ENCODE results near the gene MLF2. TPM values are rescaled to one million over a fixed set of nuclear protein-coding genes. Genes with fewer than 3 reads are reported as not detected.

Gene MLF2
- 100 to 1,000 TPM; 147 to 203 (median 179) TPM for polyA plus RNA-seq (ENCODE audit: insufficient read depth in 1 of 5, insufficient read length in 5 of 5, low replicate concordance in 1 of 5)
- long read RNA-seq, donor 1, transcript MLF2-201 (9 exons, 1,969 nt): major isoform, 83 of 379 reads
- long read RNA-seq, donor 1, partial matches to known transcripts: 268 of 379 reads
- long read RNA-seq, donor 1, other reads (novel, unspliced or antisense): 27 of 379 reads
- long read RNA-seq, donor 2, transcript MLF2-201 (9 exons, 1,969 nt): major isoform, 56 of 1,079 reads
- long read RNA-seq, donor 2, partial matches to known transcripts: 961 of 1,079 reads
- long read RNA-seq, donor 2, other reads (novel, unspliced or antisense): 62 of 1,079 reads
- long read RNA-seq, donor 3, transcript MLF2-201 (9 exons, 1,969 nt): major isoform, 90 of 2,942 reads
- long read RNA-seq, donor 3, partial matches to known transcripts: 2,266 of 2,942 reads
- long read RNA-seq, donor 3, other reads (novel, unspliced or antisense): 585 of 2,942 reads
- long read RNA-seq, donor 4, transcript MLF2-201 (9 exons, 1,969 nt): major isoform, 50 of 80 reads
- long read RNA-seq, donor 4, partial matches to known transcripts: 22 of 80 reads
- long read RNA-seq, donor 4, other reads (novel, unspliced or antisense): 6 of 80 reads
- long read RNA-seq, donor 5, transcript MLF2-201 (9 exons, 1,969 nt): major isoform, 69 of 150 reads
- long read RNA-seq, donor 5, partial matches to known transcripts: 57 of 150 reads
- long read RNA-seq, donor 5, other reads (novel, unspliced or antisense): 20 of 150 reads
- long read RNA-seq, donor 6, transcript MLF2-201 (9 exons, 1,969 nt): major isoform, 87 of 2,349 reads
- long read RNA-seq, donor 6, partial matches to known transcripts: 2,150 of 2,349 reads
- long read RNA-seq, donor 6, other reads (novel, unspliced or antisense): 111 of 2,349 reads
- long read RNA-seq, donor 7, transcript MLF2-201 (9 exons, 1,969 nt): major isoform, 95 of 5,314 reads
- long read RNA-seq, donor 7, partial matches to known transcripts: 4,528 of 5,314 reads
- long read RNA-seq, donor 7, other reads (novel, unspliced or antisense): 689 of 5,314 reads
- long read RNA-seq, donor 8, transcript MLF2-201 (9 exons, 1,969 nt): major isoform, 27 of 1,265 reads
- long read RNA-seq, donor 8, partial matches to known transcripts: 1,171 of 1,265 reads
- long read RNA-seq, donor 8, other reads (novel, unspliced or antisense): 66 of 1,265 reads

GRCh38 chr12:6752921-6753771, at the start of gene MLF2:
TSS of gene MLF2 (minus strand) at chr12:6753141. CDS start at chr12:6752334, 807 bp downstream.
- DNase-seq: peak; percentile 99

- DNase-seq: no peak
These were observed 46.2 kb upstream of the MLF2 start for GRCh38 chr12:6799147-6799546.

- DNase-seq: no peak
These were observed 43.6 kb upstream of the MLF2 start for GRCh38 chr12:6796576-6796975.

- DNase-seq: no peak
These were observed 42.1 kb upstream of the MLF2 start for GRCh38 chr12:6795088-6795487.

GRCh38 chr12:6792522-6793201, 39.7 kb upstream of the MLF2 start:
- peak in 1 of 2 donors; percentile 58 for DNase-seq

- DNase-seq: no peak
These were observed 39.1 kb upstream of the MLF2 start for GRCh38 chr12:6791931-6792520.

GRCh38 chr12:6790496-6791150, 37.7 kb upstream of the MLF2 start:
- DNase-seq: no peak

GRCh38 chr12:6788972-6789924, 36.3 kb upstream of the MLF2 start, which contains the start of gene CD4:
TSS of gene CD4 (plus strand) at chr12:6789528. CDS start at chr12:6800139, 10,611 bp downstream.
- DNase-seq: peak in 1 of 2 donors; percentile 79

GRCh38 chr12:6787309-6787708, 34.4 kb upstream of the MLF2 start:
- DNase-seq: no peak

- no peak for DNase-seq
These were observed 33.6 kb upstream of the MLF2 start for GRCh38 chr12:6786416-6787094.

- no peak for DNase-seq
These were observed 31.8 kb upstream of the MLF2 start for GRCh38 chr12:6784761-6785160.

- no peak for DNase-seq
These were observed 31.4 kb upstream of the MLF2 start for GRCh38 chr12:6784296-6784695.

- DNase-seq: no peak
These were observed 30.9 kb upstream of the MLF2 start for GRCh38 chr12:6783828-6784227.

GRCh38 chr12:6782850-6783566, 30.1 kb upstream of the MLF2 start:
- DNase-seq: no peak

- no peak for DNase-seq
These were observed 29.2 kb upstream of the MLF2 start for GRCh38 chr12:6782119-6782518.

GRCh38 chr12:6780573-6780972, 27.6 kb upstream of the MLF2 start:
- no peak for DNase-seq

All from right lung (tissue), 10 donors.